Right lung (tissue), 5 donors: ENCODE measurements around the gene SHB. TPM values are rescaled to one million over a fixed set of nuclear protein-coding genes. Genes with fewer than 3 reads are reported as not detected.

Experiments used
- DNase-seq, 2 donors: peaks; one replicate each; pipeline ENCODE4 v3.0.0-alpha.2; 2013
- polyA plus RNA-seq, 5 donors: library from polyadenylated mRNA; unstranded; fragments of 120-200 nt; gene quantifications; one replicate each; pipeline versions ENCODE4 v1.2.1 to v1.2.3, GENCODE V29; 2013; ENCODE audit warnings: inconsistent platforms in 1 of 5, low replicate concordance in 1 of 5; ENCODE audit not compliant: insufficient read length in 5 of 5, insufficient read depth in 1 of 5

Gene SHB
- polyA plus RNA-seq, 5 donors: 14.6 to 24.9 (median 20.4) TPM

- DNase-seq: peak in 1 of 2 donors; percentile 30
Observed at GRCh38 chr9:38026021-38026809, 42.8 kb downstream of the SHB start.

DNA sequence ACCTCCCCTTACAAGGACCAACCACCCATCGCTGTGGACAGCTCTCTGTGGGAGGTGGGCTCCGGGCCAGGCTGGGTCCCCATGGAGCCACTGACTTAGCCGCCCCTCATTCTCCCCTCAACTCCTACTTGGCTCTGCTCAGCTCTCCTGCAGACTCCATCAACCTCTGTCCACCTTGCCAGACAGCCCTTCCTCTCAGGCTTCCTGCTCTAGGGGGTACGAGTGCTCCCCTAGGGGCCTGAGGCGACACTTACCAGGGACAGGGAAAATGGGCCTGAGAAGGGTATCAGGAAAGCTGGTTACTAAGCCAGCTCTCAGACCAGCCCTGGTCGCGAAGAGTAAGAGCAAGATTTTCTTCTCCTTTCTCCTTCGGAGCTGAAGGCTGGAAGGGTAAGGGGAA, 43.9 kb downstream of the SHB start:
- DNase-seq: no peak

DNA sequence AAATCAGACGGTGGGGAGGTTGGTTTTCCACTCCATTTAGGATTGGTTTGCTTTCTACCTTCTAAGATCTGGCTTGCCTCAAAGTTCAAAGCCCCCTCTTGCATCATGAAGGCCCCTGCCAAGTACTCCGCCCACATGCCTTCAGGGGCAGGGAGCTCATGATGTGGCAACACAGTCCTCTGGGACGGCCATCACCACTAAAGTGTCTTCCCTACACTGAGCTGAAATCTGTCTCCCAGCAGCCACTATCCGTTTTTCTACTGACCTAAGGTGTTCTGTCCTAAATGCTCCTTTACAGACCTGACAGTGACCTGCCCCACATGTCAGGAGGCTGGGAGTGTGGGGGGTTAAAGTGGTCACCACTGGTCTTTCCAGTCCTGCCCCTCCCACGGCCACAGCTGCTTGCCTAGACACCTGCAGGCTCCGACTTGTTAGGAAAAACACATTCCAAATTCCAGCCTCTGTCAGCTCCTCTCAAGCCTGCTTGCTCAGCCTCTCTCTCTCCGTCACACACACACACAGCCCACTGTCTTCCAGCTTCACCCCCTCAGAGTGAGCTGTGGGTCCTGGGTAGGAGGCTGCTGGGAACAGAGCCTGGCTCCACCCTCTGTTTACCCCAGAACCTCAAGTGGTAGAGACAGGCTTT, 44.9 kb downstream of the SHB start:
- DNase-seq: peak; percentile 61 to 71

DNA sequence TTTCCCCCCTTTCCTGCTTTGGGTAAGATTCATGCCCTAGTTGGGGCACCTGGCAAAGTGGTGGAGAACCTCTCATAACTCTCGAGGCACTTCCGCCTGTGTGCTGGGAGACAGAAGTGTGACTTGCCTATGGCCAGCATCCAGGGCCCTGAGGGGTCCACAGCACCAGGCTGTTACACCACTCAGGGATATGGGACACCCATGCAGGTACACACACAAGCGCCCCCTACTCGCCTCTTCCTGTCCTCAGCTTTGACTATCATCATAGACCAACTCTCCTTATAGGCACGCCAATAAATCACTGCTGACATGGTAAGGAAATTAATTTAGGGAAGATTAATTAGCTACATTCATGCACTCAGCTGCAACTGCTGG, 45.4 kb downstream of the SHB start:
- DNase-seq: no peak

DNA sequence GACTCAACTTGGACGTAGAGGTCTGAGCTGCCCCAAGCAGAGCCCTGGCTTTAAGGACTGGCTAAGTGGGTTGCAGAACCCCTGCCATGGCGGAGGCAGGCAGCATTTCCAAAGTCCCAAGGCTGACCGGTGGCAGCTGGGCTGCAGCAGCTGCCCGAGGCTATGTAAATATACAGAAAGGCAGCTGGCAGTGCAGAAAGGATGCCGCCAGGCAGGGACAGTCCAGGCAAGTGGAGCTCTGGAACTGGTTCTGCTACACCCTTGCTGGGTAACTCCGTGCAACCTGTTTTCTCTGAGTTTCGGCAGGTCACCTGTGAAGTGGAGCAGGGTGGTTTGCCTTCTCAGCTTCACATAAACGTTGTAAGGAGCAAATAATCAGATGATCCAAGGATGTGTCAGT, 46.0 kb downstream of the SHB start:
- DNase-seq: peak in 1 of 2 donors; percentile 32

DNA sequence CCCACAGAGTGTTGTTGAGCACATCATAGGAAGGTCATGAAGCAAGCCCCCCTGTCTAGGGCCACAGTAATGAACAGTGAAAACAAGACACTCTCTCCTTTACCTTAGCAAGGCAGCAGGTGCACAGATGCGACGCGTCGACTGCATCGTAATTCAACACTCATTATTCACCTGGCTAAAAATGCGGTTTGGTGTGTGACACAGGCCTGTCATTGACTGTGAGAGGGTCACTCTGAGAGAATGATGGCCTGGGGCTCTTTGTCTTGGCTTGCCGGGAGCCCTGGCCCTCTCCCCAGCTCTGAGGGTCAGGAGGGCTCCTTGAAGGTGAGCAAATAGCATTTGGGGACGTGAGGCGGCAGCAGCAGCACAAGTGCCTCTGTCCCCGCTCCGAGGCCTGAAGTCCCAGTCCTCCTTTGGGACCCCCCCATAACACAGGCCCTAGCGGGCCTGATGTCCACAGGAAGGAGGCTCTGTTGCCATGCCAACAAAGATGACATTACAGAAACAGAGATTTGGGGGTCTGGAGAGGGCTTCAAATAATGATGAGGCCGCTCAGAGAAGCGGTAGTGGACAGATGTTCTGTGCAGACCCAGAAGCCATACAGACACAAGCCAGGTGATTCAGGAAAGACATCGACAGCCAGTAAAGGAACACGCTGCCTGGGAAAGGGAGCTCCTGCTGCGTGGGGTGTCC, 46.7 kb downstream of the SHB start:
- no peak for DNase-seq

- DNase-seq: no peak
Observed at GRCh38 chr9:38020151-38021076, 48.6 kb downstream of the SHB start.

DNA sequence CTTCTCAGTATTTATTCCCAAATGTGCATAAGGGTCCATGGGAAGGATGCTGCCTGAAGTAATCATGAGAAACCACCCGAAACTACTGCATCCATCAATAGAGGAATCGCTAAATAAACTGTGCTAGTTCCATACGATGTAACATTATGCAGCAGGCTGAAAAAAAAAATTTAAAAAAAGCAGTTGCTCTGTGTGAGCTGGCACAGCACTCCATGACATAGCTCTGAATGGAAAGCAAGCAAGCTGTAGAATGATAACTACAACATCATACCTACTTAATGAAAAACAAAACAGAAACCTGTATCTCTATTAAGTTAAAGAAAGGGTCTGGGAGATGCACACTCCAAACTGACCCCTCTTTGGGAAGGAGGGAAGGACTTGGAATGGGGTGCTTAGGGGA, 49.3 kb downstream of the SHB start:
- DNase-seq: no peak

DNA sequence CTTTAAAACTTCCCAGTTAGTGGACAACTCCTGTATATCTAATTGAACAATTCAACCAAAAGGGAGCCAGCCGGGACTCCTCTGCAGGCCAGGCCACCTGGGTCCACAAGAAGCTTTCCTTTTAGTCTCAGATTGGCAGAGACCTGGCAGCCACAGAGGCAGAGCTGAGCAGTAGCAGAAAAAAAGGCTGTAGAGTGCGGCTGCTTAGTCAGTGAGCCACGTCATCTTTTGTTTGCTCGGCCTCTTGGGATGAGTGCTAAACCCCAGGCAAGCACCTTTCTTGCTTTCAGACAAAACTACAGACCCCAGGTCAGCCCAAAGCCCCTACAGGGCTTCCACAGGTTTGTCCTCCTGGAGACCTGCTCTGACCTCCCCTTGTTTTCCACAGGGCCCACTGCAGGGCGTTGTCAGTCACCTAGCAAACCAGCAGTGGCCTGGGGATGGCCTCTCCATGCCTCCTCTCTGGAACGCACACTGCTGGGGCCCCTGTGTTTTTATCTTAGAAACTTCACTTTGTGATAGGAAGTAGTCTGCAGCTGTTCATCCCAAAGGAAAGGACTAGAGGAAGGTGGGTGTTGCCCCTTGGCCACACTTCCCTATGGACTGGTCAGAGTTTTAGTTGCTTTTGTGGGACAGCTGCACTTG, 49.9 kb downstream of the SHB start:
- peak in 1 of 2 donors; percentile 33 for DNase-seq

GRCh38 chr9:38018241-38018957, 50.6 kb downstream of the SHB start:
- DNase-seq: no peak

DNA sequence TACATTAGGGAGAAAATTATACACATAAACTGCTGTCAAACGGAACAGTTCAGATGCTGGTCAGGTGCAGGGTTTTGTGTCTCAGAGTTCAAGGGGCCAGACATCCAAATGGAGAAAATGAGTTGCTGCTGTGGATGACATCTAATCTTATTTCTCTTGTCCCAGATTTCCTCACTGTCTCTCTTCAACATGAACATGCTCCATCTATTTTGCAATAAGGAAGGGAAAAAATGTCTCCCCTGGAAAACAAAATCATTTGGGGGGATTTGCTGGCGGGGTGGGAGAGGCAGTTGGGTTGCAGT, 51.2 kb downstream of the SHB start:
- no peak for DNase-seq

GRCh38 chr9:38017149-38017884, 51.7 kb downstream of the SHB start:
- no peak for DNase-seq

GRCh38 chr9:38016375-38017135, 52.5 kb downstream of the SHB start:
- no peak for DNase-seq

- no peak for DNase-seq
Observed at GRCh38 chr9:38015906-38016305, 53.1 kb downstream of the SHB start.

DNA sequence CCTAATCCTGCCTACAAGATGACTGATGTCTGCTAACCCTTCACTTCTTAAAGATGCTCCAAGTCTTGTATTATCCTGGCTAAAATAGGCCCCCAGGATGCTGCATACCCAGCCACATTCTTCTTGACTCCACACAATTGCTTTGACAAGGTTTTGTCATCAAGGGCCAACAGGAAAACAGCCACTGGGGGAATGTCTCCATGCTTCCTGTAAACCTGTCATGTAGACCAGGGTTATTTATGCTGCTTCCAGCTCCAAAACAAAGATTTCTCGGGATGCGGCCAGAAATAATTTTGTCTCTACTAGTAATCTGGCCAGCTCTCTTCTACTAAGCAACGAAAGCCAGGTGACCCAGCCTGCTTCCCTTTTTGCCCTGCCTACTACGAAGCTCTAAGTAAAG, 53.8 kb downstream of the SHB start:
- DNase-seq: no peak

DNA sequence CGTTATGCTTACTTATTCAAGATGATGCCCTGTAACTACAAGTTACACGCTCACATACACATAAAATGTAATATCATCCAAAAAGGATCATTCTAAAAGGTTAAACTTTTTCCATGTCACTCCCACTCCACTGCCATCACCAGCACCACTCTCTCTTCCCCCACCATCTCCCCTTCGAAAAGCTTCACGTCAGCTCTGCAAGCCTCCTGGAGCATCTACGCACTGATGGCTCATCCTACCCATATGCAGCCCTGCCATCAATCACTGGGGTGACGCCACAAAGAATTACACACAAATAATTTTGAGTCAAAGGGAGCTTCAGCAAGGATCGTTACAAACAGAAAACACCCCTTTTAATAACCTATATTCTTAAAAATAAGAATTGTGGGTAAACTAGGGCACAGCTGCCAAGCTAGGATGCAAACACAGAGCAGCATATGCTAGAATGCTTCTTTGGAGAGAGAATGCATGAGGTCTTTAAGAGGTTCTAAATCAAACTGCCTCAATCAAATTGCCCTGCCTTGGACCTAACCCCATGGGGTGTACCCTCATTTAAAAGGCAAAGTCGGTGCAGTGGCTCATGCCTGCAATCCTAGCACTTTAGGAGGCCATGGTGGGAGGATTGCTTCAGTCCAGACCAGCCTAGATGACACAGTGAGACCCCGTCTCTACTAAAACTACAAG, 56.1 kb downstream of the SHB start:
- no peak for DNase-seq

- DNase-seq: no peak
Observed at GRCh38 chr9:38011991-38012390, 57.0 kb downstream of the SHB start.

DNA sequence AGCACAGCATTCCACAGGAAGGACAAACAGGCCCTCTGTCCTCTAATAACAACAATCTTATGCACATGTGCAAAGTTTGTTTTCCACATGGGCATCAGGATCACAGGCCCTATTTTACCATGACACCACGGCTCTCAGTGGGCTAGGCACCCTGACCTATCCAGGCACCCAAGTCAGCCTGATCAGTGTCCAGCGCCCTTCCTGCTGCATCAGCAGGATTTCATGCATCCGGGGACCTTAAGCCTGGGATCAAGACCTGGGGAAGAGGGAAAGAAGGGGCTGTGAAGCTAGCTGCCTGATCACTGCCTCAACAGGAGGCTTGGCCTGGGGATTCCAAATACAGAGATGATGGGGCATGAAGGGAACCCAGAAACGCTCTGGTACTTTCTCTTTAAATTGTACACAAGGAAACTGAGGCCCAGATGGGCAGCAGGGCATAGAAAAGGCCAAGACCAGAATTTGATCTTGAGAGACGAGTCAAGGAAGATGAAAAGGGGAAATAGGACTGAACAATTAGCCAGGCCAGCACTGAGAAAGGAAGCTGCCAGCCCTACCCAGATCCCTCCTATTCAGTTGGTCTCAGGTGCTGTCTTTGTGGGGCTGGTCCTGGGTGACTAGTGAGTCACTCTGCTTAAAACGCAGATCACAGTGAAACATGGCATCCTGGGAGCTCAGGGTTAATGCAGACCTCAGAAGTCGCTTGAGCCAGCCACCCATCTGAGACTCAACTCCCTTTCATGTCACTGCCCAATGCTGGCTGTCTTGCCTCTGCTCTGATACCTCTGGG, 57.9 kb downstream of the SHB start:
- no peak for DNase-seq
